ENCODE measurements around the gene MAG. TPM values are rescaled to one million over a fixed set of nuclear protein-coding genes. Genes with fewer than 3 reads are reported as not detected.

The MAG gene
- total RNA-seq, 1 experiment from 2014 or later = 0.17 TPM

DNA sequence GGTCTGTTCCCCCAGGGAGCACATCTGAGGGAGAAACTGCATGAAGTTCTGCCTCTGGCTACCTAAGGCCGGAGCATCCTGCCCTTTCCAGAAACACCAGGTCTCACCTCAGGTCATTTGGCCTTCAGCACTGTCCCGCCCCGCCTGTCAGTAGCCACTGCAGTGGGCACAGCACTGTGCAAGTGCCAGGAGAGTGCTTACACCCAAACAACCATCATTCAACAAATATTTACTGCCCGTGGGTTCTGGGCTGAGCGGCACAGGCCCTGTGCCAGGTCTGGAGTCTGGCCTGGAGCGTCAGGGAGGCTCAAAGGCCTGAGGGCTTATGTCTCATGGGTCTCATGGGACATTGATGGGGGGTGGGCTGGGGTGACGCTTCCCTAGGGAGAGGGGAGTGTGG lies 20.4 kb upstream of the MAG start:
- peaks cover 7 to 15% of the 10 kb centered on the region in 2 experiments; a peak in 3 of 4 replicates for H3K4me1 ChIP-seq (ENCODE audit: control insufficient read depth in 1 of 2, insufficient read depth in 2 of 2, low read length in 2 of 2)
- peaks cover 18% of the 10 kb centered on the region; the same call in 1 of the 2 replicates for H3K79me2 ChIP-seq (ENCODE audit: insufficient read depth, low read length)
- no peak overlapping the region for H3K27ac ChIP-seq (ENCODE audit: low read depth, low read length)
- CTCF ChIA-PET = no interaction called here
- no peak for TF ChIP-seq EGR1 (IDR thresholded peaks at IDR 0.05; ENCODE audit: low read depth)
- TF ChIP-seq JUND (IDR thresholded peaks at IDR 0.05) = no peak
- no peak for TF ChIP-seq RAD21 (IDR thresholded peaks at IDR 0.05; ENCODE audit: low read depth)
- TF ChIP-seq, protein P1, sequence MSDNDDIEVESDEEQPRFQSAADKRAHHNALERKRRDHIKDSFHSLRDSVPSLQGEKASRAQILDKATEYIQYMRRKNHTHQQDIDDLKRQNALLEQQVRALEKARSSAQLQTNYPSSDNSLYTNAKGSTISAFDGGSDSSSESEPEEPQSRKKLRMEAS (IDR thresholded peaks at IDR 0.05) = no peak
- TF ChIP-seq FOSL1 (IDR thresholded peaks at IDR 0.05; ENCODE audit: low read depth) = no peak
- no peak for TF ChIP-seq POLR2A (IDR thresholded peaks at IDR 0.05; ENCODE audit: borderline replicate concordance, extremely low read depth, insufficient read depth, insufficient read length)
- no peak for TF ChIP-seq EZH2 (IDR thresholded peaks at IDR 0.05)
- no peak for TF ChIP-seq CBX3 (IDR thresholded peaks at IDR 0.05; ENCODE audit: low read depth)
- TF ChIP-seq ELF1 (IDR thresholded peaks at IDR 0.05; ENCODE audit: borderline replicate concordance, low read depth) = no peak
- TF ChIP-seq YY1 (IDR thresholded peaks at IDR 0.05; ENCODE audit: extremely low read depth, insufficient replicate concordance, low read depth, low read length) = no peak
- TF ChIP-seq, protein P2, sequence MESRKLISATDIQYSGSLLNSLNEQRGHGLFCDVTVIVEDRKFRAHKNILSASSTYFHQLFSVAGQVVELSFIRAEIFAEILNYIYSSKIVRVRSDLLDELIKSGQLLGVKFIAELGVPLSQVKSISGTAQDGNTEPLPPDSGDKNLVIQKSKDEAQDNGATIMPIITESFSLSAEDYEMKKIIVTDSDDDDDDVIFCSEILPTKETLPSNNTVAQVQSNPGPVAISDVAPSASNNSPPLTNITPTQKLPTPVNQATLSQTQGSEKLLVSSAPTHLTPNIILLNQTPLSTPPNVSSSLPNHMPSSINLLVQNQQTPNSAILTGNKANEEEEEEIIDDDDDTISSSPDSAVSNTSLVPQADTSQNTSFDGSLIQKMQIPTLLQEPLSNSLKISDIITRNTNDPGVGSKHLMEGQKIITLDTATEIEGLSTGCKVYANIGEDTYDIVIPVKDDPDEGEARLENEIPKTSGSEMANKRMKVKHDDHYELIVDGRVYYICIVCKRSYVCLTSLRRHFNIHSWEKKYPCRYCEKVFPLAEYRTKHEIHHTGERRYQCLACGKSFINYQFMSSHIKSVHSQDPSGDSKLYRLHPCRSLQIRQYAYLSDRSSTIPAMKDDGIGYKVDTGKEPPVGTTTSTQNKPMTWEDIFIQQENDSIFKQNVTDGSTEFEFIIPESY (IDR thresholded peaks at IDR 0.05; ENCODE audit: extremely low read depth, insufficient replicate concordance, low read length) = no peak
- TF ChIP-seq, protein P3, sequence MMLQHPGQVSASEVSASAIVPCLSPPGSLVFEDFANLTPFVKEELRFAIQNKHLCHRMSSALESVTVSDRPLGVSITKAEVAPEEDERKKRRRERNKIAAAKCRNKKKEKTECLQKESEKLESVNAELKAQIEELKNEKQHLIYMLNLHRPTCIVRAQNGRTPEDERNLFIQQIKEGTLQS (IDR thresholded peaks at IDR 0.05) = no peak
- no peak for TF ChIP-seq POLR2AphosphoS5 (IDR thresholded peaks at IDR 0.05; ENCODE audit: low read depth, low read length)
- no peak overlapping the region for H2AFZ ChIP-seq (ENCODE audit: low read depth, low read length, poor library complexity, severe bottlenecking)
- peaks cover 14 to 19% of the 10 kb centered on the region in 2 experiments; a peak in 3 of 4 replicates for H3K36me3 ChIP-seq (ENCODE audit: control insufficient read depth in 1 of 2, insufficient read depth in 2 of 2, low read length in 2 of 2)
- ATAC-seq = no peak
- no peak overlapping the region for H3K4me3 ChIP-seq (replicated peaks in 1 of 2; ENCODE audit: low read depth in 1 of 2, low read length in 2 of 2)
- H4K20me1 ChIP-seq (ENCODE audit: insufficient read depth) = no peaks in the 10 kb centered on the region
- POLR2A ChIA-PET = no interaction called here
- RAD21 ChIA-PET (ENCODE audit: low non-redundant PET in 1 of 2, low total read pairs in 2 of 2, uncharacterized antibody in 2 of 2, unreplicated experiment in 2 of 2) = no interaction called here
- no TSS peak for BruUV-seq (replicated peaks)
- intact Hi-C loops (cut with micrococcal nuclease) = no loop called here
- H3K4me2 ChIP-seq (ENCODE audit: low read length) = no peak overlapping the region
- no peak for DNase-seq (ENCODE audit: low read depth, low spot score)
- no peaks in the 10 kb centered on the region for H3K9me3 ChIP-seq (ENCODE audit: control insufficient read depth in 1 of 2, insufficient read depth in 1 of 2, low read depth in 1 of 2, low read length in 2 of 2)
- no peaks in the 10 kb centered on the region for H3K9me2 ChIP-seq (ENCODE audit: insufficient read depth)
- no peaks in the 10 kb centered on the region for H3K27me3 ChIP-seq (ENCODE audit: insufficient read depth, low read length)
- no peak overlapping the region for H3K9ac ChIP-seq (ENCODE audit: low read length)

Measured in HCT116 (cell line).